Common myeloid progenitor, CD34-positive (primary cell): ENCODE measurements around the gene DDX41.

Source experiments
- CTCF ChIA-PET: fragments of 350-600 bp; sonication (Branson Sonifier 250); formaldehyde crosslinking; loops from one replicate; lab custom pipeline; 2021; ENCODE audit warnings: antibody characterized with exemption; lab: Charles Lee
- POLR2A ChIA-PET: fragments of 350-600 bp; sonication (Branson Sonifier 250); formaldehyde crosslinking; loops from one replicate; lab custom pipeline; 2021; ENCODE audit warnings: antibody characterized with exemption; lab: Charles Lee
- DNase-seq, 3 donors: peaks; one replicate each; pipeline versions ENCODE4 v3.0.0 to v3.0.0-alpha.2; 2013
- H3K27ac ChIP-seq, 2 experiments: 1 replicate in 1 of 2; 2 replicates in 1 of 2; pipeline ENCODE4 v1.7.0; 2013; ENCODE audit warnings: inconsistent platforms in 2 of 2, low read length in 2 of 2, mild to moderate bottlenecking in 2 of 2, low read depth in 1 of 2, moderate library complexity in 1 of 2; ENCODE audit not compliant: severe bottlenecking in 2 of 2, insufficient read depth in 1 of 2, poor library complexity in 1 of 2
- H3K27me3 ChIP-seq, 5 experiments: replicated peaks in 2 of 5; 1 replicate in 3 of 5; 2 replicates in 2 of 5; pipeline versions ENCODE4 v1.6.1 to v1.7.0; 2013; ENCODE audit warnings: low read length in 4 of 5, mild to moderate bottlenecking in 2 of 5, moderate library complexity in 2 of 5, inconsistent platforms in 1 of 5; ENCODE audit not compliant: insufficient read depth in 5 of 5, control insufficient read depth in 4 of 5
- H3K36me3 ChIP-seq, 4 experiments: 1 replicate in 2 of 4; 2 replicates in 2 of 4; pipeline versions ENCODE4 v1.6.1 to v1.7.0; 2013; ENCODE audit warnings: low read length in 3 of 4, control low read depth in 1 of 4, mild to moderate bottlenecking in 1 of 4; ENCODE audit not compliant: control insufficient read depth in 4 of 4, insufficient read depth in 4 of 4
- H3K4me1 ChIP-seq, 4 experiments: 1 replicate in 3 of 4; 2 replicates in 1 of 4; pipeline versions ENCODE4 v1.6.1 to v1.7.1; 2013; ENCODE audit warnings: low read length in 3 of 4, mild to moderate bottlenecking in 3 of 4, control low read depth in 1 of 4, inconsistent platforms in 1 of 4, moderate library complexity in 1 of 4; ENCODE audit not compliant: control insufficient read depth in 4 of 4, insufficient read depth in 4 of 4; ENCODE audit errors: control extremely low read depth in 1 of 4
- H3K4me3 ChIP-seq, 7 experiments: 1 replicate in 4 of 7; 2 replicates in 3 of 7; pipeline versions ENCODE4 v1.5.1 to v1.7.0; 2013; ENCODE audit warnings: mild to moderate bottlenecking in 7 of 7, low read length in 6 of 7, moderate library complexity in 6 of 7, inconsistent platforms in 2 of 7, low read depth in 2 of 7, control low read depth in 1 of 7; ENCODE audit not compliant: insufficient read depth in 4 of 7, control insufficient read depth in 1 of 7; ENCODE audit errors: extremely low read depth in 1 of 7
- H3K9me3 ChIP-seq, 5 experiments: 1 replicate in 4 of 5; 2 replicates in 1 of 5; pipeline versions ENCODE4 v1.6.1 to v1.7.1; 2013; ENCODE audit warnings: low read length in 4 of 5, mild to moderate bottlenecking in 2 of 5, inconsistent platforms in 1 of 5, low read depth in 1 of 5, moderate library complexity in 1 of 5; ENCODE audit not compliant: control insufficient read depth in 4 of 5, insufficient read depth in 2 of 5; ENCODE audit errors: control extremely low read depth in 1 of 5
- WGBS: methylation state at CpG from one replicate; pipeline ENCODE4 v1.1.5; 2013; ENCODE audit not compliant: insufficient coverage; 5-methylcytosine and 5-hydroxymethylcytosine counted together

The DDX41 gene

GRCh38 chr5:177507165-177507564 lies 9.6 kb downstream of the DDX41 start:
- peak overlapping the region in 3 of 7 experiments; percentile 77 to 83 (median 80) for H3K4me3 ChIP-seq
- no peaks in the 10 kb centered on the region for H3K9me3 ChIP-seq
- CTCF ChIA-PET, result interaction anchor here (1.0 to 12.3 kb wide), 17 partner anchors 9 to 198 kb away, joined by 3 to 206 read pairs (median 5); partner anchors contain the start of genes PDLIM7 and SLC34A1
- H3K4me1 ChIP-seq, result peaks cover 3 to 51% (median 47%) of the 10 kb centered on the region in 4 experiments
- POLR2A ChIA-PET, result interaction anchor here (0.6 to 0.7 kb wide), 2 partner anchors 10 to 53 kb away, joined by 3 to 4 read pairs; partner anchors contain the start of gene PDLIM7
- H3K36me3 ChIP-seq, result peaks cover 0 to 56% (median 46%) of the 10 kb centered on the region in 4 experiments
- H3K27me3 ChIP-seq, result no peaks in the 10 kb centered on the region
- WGBS, result 85% methylated on average over 8 of the region's 9 CpGs
- peak overlapping the region; percentile 64 to 82 for H3K27ac ChIP-seq
- peak in 2 of 3 donors; percentile 76 to 79 for DNase-seq

- H3K27me3 ChIP-seq, result no peaks in the 10 kb centered on the region
- ChIA-PET CTCF (interaction anchor here (0.7 to 12.3 kb wide), 4 partner anchors 11 to 115 kb away, joined by 6 to 206 read pairs (median 60); partner anchors contain the start of gene PDLIM7), POLR2A (no interaction called here)
- no peaks in the 10 kb centered on the region for H3K9me3 ChIP-seq
- no peak for DNase-seq
- peaks cover 0 to 39% (median 37%) of the 10 kb centered on the region in 4 experiments for H3K4me1 ChIP-seq
- peaks cover 0 to 42% (median 30%) of the 10 kb centered on the region in 4 experiments for H3K36me3 ChIP-seq
- 100% methylated on average over 4 of the region's 4 CpGs for WGBS
- H3K27ac ChIP-seq, result no peak overlapping the region
- no peak overlapping the region for H3K4me3 ChIP-seq
Measured at GRCh38 chr5:177505075-177505474, 11.7 kb downstream of the DDX41 start.

DNA sequence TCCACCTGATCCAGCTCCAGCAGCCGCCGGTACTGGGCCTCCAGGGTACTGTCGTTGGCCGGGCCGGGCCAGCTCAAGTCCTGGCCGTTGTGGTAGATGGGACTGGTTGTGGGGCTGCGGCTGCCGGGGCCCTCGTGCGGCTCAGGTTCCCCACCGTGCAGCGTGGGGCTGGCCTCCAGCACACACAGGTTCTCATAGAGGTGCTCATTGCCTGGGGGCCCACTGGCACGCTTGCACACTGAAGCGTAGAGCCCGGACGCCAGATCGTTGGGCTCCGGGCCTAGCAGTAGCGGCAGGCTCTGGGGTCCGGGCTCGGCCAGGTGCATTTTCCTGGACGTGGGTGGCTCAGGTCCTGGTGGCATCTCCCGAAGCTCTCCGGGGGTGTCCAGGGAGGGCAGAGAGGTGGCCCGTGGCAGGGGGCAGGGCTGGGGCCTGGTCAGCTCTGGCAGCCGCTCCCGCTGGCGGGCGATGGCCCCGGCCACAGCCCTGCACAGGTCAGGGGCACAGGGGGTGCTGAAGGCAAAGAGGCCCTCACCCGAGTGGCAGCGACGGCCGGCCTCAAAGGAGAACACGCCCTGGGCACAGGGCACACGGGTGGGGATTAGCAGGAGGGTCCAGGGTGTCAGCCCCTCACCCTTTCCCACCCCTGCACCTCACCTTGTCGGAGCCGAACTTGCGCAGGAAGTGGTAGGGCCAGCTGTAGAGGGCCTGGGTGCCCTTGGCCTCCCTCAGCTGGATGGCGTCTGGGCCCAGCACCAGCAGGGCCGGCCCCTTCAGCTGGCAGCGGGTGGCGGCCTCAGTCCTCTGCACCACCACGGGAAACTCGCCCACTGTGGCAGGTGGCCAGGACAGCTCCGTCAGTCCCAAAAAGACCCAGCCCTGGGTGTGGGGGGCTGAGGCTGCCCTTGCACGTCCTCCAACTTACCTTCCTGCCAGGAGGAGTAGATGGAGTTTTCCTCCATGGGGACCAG lies 12.4 kb downstream of the DDX41 start:
- Histone ChIP-seq H3K27me3 (no peaks in the 10 kb centered on the region), H3K4me3 (no peak overlapping the region), H3K36me3 (peaks cover 0 to 42% (median 30%) of the 10 kb centered on the region in 4 experiments), H3K4me1 (peaks cover 0 to 32% (median 30%) of the 10 kb centered on the region in 4 experiments), H3K9me3 (no peaks in the 10 kb centered on the region), H3K27ac (no peak overlapping the region)
- WGBS, result 94% methylated on average over 34 of the region's 47 CpGs
- POLR2A ChIA-PET, result no interaction called here
- CTCF ChIA-PET, result interaction anchor here (0.7 to 12.3 kb wide), 11 partner anchors 11 to 115 kb away, joined by 3 to 206 read pairs (median 6); partner anchors contain the start of gene PDLIM7
- no peak for DNase-seq

- no peaks in the 10 kb centered on the region for H3K9me3 ChIP-seq
- H3K27ac ChIP-seq, result no peak overlapping the region
- H3K36me3 ChIP-seq, result peaks cover 0 to 42% (median 30%) of the 10 kb centered on the region in 4 experiments
- DNase-seq, result no peak
- H3K27me3 ChIP-seq, result no peaks in the 10 kb centered on the region
- peaks cover 0 to 27% (median 22%) of the 10 kb centered on the region in 4 experiments for H3K4me1 ChIP-seq
- H3K4me3 ChIP-seq, result no peak overlapping the region
- ChIA-PET POLR2A (no interaction called here), CTCF (interaction anchor here (1.0 to 12.3 kb wide), 11 partner anchors 10 to 114 kb away, joined by 3 to 206 read pairs (median 37); partner anchors contain the start of gene PDLIM7)
- 88% methylated on average over 23 of the region's 24 CpGs for WGBS
Measured at GRCh38 chr5:177503351-177504085, 13.2 kb downstream of the DDX41 start.

GRCh38 chr5:177502886-177503285 lies 13.9 kb downstream of the DDX41 start:
- ChIA-PET CTCF (interaction anchor here (0.9 to 18.3 kb wide), 12 partner anchors 3 to 206 kb away, joined by 3 to 206 read pairs (median 38); partner anchors contain the start of genes DOK3 and PDLIM7), POLR2A (no interaction called here)
- WGBS, result 90% methylated on average over 15 of the region's 16 CpGs
- H3K4me1 ChIP-seq, result peaks cover 0 to 27% (median 22%) of the 10 kb centered on the region in 4 experiments
- peaks cover 0 to 42% (median 30%) of the 10 kb centered on the region in 4 experiments for H3K36me3 ChIP-seq
- no peaks in the 10 kb centered on the region for H3K9me3 ChIP-seq
- H3K27ac ChIP-seq, result no peak overlapping the region
- no peak for DNase-seq
- no peak overlapping the region for H3K4me3 ChIP-seq
- H3K27me3 ChIP-seq, result peaks cover 0 to 4% (median 0%) of the 10 kb centered on the region in 5 experiments

DNA sequence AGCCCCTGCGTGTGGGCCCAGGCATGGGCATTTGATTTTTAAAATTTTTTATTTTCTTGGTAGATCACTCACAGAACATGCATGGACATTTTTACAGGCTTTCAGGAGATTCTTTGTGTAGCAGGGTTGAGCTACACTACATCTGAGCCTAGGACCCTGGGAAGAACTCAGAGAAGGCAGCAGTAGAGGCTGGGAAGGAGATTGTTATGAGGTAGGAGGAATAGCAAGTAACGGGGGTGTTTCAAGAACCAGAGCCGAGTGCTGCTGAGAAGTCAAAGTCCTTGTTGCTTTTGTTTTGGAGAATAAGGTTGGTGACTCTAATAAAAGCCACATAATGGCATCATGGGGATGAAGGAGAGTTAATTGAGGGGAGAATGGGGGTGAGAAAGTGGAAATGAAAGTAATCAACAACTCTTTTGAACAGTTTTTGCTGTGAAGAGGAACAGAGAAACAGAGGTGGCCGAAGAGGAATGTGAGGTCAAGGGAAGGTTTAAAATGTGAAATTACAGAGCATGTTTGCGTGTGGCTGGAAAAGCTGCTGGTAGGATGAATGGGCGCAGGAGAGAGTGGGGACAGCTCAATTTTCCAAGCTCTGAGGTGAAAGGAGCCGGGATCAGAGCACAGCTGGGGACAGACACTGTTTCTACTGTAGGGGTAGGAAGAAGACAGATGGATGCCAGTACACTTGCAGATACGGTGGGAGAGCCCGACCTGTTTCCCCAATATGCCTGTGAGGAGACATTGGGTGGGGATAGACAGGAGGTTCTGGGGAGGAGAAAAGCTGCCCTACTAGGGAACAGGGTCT lies 14.7 kb downstream of the DDX41 start:
- ChIA-PET POLR2A (interaction anchor here (0.6 kb wide), 1 partner anchor 47 kb away, joined by 4 read pairs; no protein-coding TSS in a partner anchor), CTCF (interaction anchor here (0.9 to 18.3 kb wide), 22 partner anchors 4 to 206 kb away, joined by 3 to 206 read pairs (median 6); partner anchors contain the start of genes DOK3, FAM193B and PDLIM7)
- peaks cover 0 to 5% (median 0%) of the 10 kb centered on the region in 5 experiments for H3K27me3 ChIP-seq
- no peaks in the 10 kb centered on the region for H3K9me3 ChIP-seq
- no peak for DNase-seq
- peaks cover 0 to 23% (median 20%) of the 10 kb centered on the region in 4 experiments for H3K4me1 ChIP-seq
- H3K4me3 ChIP-seq, result no peak overlapping the region
- 80% methylated on average over 7 of the region's 9 CpGs for WGBS
- no peak overlapping the region for H3K27ac ChIP-seq
- H3K36me3 ChIP-seq, result peaks cover 0 to 37% (median 29%) of the 10 kb centered on the region in 4 experiments
